Uterus (tissue), 2 donors: ENCODE results near the gene RIBC2.

ENCODE experiments used
- POLR2A ChIP-seq, 2 donors: fragments of 450-650 bp; IDR thresholded peaks; one replicate each; pipeline ENCODE4 v1.6.1; 2016; ENCODE audit warnings: antibody characterized with exemption in 2 of 2, mild to moderate bottlenecking in 1 of 2, moderate library complexity in 1 of 2
- TF ChIP-seq, protein P1 (sequence below), 4 experiments: fragments of 200-600 bp in 2 of 4; fragments of 450-650 bp in 2 of 4; sonication (generic) in 2 of 4; IDR thresholded peaks; one replicate each; pipeline ENCODE4 v1.5.1; 2016 to 2019; ENCODE audit warnings: antibody characterized with exemption in 4 of 4, mild to moderate bottlenecking in 2 of 4, moderate library complexity in 1 of 4

DNA sequence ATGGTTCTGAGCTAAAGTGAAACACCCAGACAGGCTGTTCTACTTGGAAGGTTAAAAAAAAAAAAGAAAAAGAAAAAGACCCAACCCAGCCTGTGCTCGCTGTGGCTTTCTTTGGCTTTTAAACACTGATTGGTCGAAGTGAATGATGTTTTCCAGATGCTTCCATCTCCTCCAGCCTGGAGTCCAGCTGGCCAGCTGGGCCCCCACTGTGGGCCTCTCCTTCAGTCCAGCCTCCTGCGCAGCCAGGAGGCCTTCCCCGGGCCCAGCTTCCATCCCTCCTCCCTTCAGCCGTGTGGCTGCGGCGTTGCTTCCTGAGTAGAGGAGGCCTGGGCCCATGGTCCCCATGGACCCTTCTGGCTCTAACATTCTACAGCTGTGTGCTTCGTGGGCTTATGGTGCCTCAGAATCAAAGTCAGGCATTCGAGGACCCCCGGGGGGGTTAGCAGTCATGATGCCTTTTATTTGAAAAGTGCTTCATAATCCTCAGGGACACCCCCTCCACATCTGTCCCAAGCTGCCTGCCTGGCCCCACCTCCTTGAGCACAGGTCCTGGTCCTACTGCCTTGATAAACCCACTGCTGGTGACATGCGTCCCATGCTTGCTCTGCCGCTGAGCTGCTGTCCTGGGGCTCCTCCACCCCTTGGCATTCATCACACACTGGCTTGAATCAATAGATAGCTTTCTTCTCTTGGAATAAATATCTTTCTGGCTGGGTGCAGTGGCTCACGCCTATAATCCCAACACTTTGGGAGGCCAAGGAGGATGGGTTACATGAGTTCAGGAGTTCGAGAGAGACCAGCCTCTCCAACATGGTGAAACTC is 47.0 kb downstream of the RIBC2 start:
- TF ChIP-seq, protein P1, sequence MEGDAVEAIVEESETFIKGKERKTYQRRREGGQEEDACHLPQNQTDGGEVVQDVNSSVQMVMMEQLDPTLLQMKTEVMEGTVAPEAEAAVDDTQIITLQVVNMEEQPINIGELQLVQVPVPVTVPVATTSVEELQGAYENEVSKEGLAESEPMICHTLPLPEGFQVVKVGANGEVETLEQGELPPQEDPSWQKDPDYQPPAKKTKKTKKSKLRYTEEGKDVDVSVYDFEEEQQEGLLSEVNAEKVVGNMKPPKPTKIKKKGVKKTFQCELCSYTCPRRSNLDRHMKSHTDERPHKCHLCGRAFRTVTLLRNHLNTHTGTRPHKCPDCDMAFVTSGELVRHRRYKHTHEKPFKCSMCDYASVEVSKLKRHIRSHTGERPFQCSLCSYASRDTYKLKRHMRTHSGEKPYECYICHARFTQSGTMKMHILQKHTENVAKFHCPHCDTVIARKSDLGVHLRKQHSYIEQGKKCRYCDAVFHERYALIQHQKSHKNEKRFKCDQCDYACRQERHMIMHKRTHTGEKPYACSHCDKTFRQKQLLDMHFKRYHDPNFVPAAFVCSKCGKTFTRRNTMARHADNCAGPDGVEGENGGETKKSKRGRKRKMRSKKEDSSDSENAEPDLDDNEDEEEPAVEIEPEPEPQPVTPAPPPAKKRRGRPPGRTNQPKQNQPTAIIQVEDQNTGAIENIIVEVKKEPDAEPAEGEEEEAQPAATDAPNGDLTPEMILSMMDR (IDR thresholded peaks at IDR 0.05), result no peak
- TF ChIP-seq POLR2A (IDR thresholded peaks at IDR 0.05), result no peak
